HEK293 (cell line): ENCODE data around the gene EGR1.

Experiments
- CTCF ChIP-seq: fragments of 450-650 bp; formaldehyde crosslinking; IDR thresholded peaks from 2 replicates; pipeline ENCODE4 v1.5.1; 2016; ENCODE audit warnings: missing biosample characterization, missing genetic modification characterization
- HOXC10 ChIP-seq: sonication (generic); formaldehyde crosslinking; IDR thresholded peaks from 2 replicates; pipeline ENCODE4 v1.8.1; 2023; ENCODE audit warnings: mild to moderate bottlenecking, missing genetic modification reagents
- SCRT1 ChIP-seq: fragments of 450-650 bp; formaldehyde crosslinking; IDR thresholded peaks from 2 replicates; pipeline ENCODE4 v1.5.1; 2016; ENCODE audit warnings: missing biosample characterization, missing genetic modification characterization, borderline replicate concordance
- ZBTB17 ChIP-seq: fragments of 450-650 bp; formaldehyde crosslinking; IDR thresholded peaks from 2 replicates; pipeline ENCODE4 v1.5.1; 2016; ENCODE audit warnings: missing biosample characterization, missing genetic modification characterization
- ZNF707 ChIP-seq: fragments of 450-650 bp; formaldehyde crosslinking; IDR thresholded peaks from 2 replicates; pipeline ENCODE4 v1.5.1; 2016; ENCODE audit warnings: missing biosample characterization, missing genetic modification characterization
- ZNF747 ChIP-seq: fragments of 450-650 bp; formaldehyde crosslinking; IDR thresholded peaks from 2 replicates; pipeline ENCODE4 v1.5.1; 2016; ENCODE audit warnings: missing biosample characterization, missing genetic modification characterization
- ZSCAN18 ChIP-seq: fragments of 450-650 bp; formaldehyde crosslinking; IDR thresholded peaks from 2 replicates; pipeline ENCODE4 v1.5.1; 2016; ENCODE audit warnings: missing biosample characterization, missing genetic modification characterization

- no peak for TF ChIP-seq CTCF
- TF ChIP-seq ZBTB17 (tag by site-specific recombination), result no peak
- TF ChIP-seq ZNF707 (tag by site-specific recombination), result no peak
- no peak for TF ChIP-seq SCRT1
- no peak for TF ChIP-seq ZNF747 (tag by site-specific recombination)
- no peak for TF ChIP-seq ZSCAN18
- TF ChIP-seq HOXC10 (CRISPR knock-in tag), result no peak
Measured at GRCh38 chr5:138517437-138517836, 52.2 kb downstream of the EGR1 start.
